A673 (cell line): ENCODE data around the gene TMEM270.

ENCODE experiments used
- EZH2 ChIP-seq: fragments of 200-600 bp; sonication (generic); IDR thresholded peaks from 2 replicates; pipeline ENCODE4 v1.6.1; 2017; ENCODE audit warnings: borderline replicate concordance, low read depth, mild to moderate bottlenecking, mixed read lengths, antibody characterized with exemption, low read length; ENCODE audit not compliant: poor library complexity, severe bottlenecking
- TF ChIP-seq, protein P1 (sequence below): fragments of 300-800, 200-600 bp; sonication (generic); conservative IDR thresholded peaks from 2 replicates; pipeline ENCODE4 v1.5.1; 2017; ENCODE audit warnings: low read depth, mild to moderate bottlenecking, antibody characterized with exemption, low read length, moderate library complexity, mixed read lengths

DNA sequence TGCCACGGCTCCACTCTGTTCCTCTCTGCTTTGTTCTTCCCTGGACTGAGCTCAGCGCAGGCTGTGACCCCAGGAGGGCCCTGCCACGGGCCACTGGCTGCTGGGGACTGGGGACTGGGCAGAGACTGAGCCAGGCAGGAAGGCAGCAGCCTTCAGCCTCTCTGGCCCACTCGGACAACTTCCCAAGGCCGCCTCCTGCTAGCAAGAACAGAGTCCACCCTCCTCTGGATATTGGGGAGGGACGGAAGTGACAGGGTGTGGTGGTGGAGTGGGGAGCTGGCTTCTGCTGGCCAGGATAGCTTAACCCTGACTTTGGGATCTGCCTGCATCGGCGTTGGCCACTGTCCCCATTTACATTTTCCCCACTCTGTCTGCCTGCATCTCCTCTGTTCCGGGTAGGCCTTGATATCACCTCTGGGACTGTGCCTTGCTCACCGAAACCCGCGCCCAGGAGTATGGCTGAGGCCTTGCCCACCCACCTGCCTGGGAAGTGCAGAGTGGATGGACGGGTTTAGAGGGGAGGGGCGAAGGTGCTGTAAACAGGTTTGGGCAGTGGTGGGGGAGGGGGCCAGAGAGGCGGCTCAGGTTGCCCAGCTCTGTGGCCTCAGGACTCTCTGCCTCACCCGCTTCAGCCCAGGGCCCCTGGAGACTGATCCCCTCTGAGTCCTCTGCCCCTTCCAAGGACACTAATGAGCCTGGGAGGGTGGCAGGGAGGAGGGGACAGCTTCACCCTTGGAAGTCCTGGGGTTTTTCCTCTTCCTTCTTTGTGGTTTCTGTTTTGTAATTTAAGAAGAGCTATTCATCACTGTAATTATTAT lies 28.9 kb upstream of the TMEM270 start:
- TF ChIP-seq, protein P1, sequence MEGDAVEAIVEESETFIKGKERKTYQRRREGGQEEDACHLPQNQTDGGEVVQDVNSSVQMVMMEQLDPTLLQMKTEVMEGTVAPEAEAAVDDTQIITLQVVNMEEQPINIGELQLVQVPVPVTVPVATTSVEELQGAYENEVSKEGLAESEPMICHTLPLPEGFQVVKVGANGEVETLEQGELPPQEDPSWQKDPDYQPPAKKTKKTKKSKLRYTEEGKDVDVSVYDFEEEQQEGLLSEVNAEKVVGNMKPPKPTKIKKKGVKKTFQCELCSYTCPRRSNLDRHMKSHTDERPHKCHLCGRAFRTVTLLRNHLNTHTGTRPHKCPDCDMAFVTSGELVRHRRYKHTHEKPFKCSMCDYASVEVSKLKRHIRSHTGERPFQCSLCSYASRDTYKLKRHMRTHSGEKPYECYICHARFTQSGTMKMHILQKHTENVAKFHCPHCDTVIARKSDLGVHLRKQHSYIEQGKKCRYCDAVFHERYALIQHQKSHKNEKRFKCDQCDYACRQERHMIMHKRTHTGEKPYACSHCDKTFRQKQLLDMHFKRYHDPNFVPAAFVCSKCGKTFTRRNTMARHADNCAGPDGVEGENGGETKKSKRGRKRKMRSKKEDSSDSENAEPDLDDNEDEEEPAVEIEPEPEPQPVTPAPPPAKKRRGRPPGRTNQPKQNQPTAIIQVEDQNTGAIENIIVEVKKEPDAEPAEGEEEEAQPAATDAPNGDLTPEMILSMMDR: no peak
- no peak for TF ChIP-seq EZH2
